OCI-LY3 (cell line): Measurements from ENCODE around the gene FOSL2.

ENCODE experiments used
- EZH2phosphoT487 ChIP-seq: fragments of 200-600 bp; shearing (Covaris generic); IDR thresholded peaks from 2 replicates; pipeline ENCODE4 v1.6.1; 2018; ENCODE audit warnings: antibody characterized with exemption, mixed run types, low read depth
- TF ChIP-seq, protein P1 (sequence below): fragments of 200-600, 300-600 bp; sonication (generic); IDR thresholded peaks from 2 replicates; pipeline ENCODE4 v1.5.1; 2014; ENCODE audit warnings: antibody characterized with exemption, low read length, low read depth

DNA sequence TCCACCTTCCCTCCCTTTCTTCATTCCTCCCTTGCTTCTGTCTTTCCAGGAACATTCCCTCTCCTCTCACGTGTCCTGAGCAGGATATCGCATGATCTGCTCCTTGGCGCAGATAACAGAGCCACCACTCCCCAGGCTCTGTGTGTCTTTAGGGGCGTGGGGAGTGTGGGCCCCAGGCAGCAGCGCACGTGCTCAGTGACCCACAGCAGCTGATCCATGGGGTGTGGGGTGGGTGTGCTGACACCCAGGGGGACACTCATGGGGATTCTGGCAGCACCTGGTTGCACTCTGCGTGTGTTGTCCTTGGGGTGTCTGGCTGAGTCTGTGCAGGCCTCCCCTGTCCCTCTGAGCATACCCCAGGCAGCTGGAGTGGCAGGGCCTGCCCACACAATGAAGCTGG, 9.9 kb upstream of the FOSL2 start:
- TF ChIP-seq, protein P1, sequence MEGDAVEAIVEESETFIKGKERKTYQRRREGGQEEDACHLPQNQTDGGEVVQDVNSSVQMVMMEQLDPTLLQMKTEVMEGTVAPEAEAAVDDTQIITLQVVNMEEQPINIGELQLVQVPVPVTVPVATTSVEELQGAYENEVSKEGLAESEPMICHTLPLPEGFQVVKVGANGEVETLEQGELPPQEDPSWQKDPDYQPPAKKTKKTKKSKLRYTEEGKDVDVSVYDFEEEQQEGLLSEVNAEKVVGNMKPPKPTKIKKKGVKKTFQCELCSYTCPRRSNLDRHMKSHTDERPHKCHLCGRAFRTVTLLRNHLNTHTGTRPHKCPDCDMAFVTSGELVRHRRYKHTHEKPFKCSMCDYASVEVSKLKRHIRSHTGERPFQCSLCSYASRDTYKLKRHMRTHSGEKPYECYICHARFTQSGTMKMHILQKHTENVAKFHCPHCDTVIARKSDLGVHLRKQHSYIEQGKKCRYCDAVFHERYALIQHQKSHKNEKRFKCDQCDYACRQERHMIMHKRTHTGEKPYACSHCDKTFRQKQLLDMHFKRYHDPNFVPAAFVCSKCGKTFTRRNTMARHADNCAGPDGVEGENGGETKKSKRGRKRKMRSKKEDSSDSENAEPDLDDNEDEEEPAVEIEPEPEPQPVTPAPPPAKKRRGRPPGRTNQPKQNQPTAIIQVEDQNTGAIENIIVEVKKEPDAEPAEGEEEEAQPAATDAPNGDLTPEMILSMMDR: no peak
- no peak for TF ChIP-seq EZH2phosphoT487
